DOHH2 (cell line): ENCODE results near the gene SENP6.

Experiments
- H3F3A ChIP-seq: fragments of 200-600 bp; sonication (generic), shearing (Covaris generic); 2 replicates; pipeline ENCODE4 v1.6.0; 2016; ENCODE audit warnings: antibody characterized with exemption, mild to moderate bottlenecking; ENCODE audit not compliant: control insufficient read depth, insufficient read depth
- H3K27ac ChIP-seq: fragments of 200-600 bp; sonication (generic); 2 replicates; pipeline ENCODE4 v1.5.1; 2014; ENCODE audit warnings: low read depth, mild to moderate bottlenecking, low read length, moderate library complexity
- H3K27me3 ChIP-seq: fragments of 200-600 bp; sonication (generic); 2 replicates; pipeline ENCODE4 v1.6.1; 2014; ENCODE audit warnings: mild to moderate bottlenecking, low read length, mixed read lengths; ENCODE audit not compliant: control insufficient read depth
- H3K36me3 ChIP-seq: fragments of 200-600 bp; sonication (generic); 2 replicates; pipeline ENCODE4 v1.6.1; 2014; ENCODE audit warnings: mild to moderate bottlenecking, low read length, moderate library complexity, mixed read lengths; ENCODE audit not compliant: control insufficient read depth
- H3K4me1 ChIP-seq: fragments of 200-600 bp; sonication (generic); 2 replicates; pipeline ENCODE4 v1.6.1; 2014; ENCODE audit warnings: mild to moderate bottlenecking, low read length, mixed read lengths; ENCODE audit not compliant: control insufficient read depth
- H3K4me2 ChIP-seq: fragments of 200-600 bp; sonication (generic); 2 replicates; pipeline ENCODE4 v1.6.0; 2014; ENCODE audit warnings: mild to moderate bottlenecking, low read length, moderate library complexity
- H3K4me3 ChIP-seq: fragments of 200-600 bp; sonication (generic); 2 replicates; pipeline ENCODE4 v1.5.1; 2014; ENCODE audit warnings: mild to moderate bottlenecking, low read length, mixed read lengths
- H3K79me2 ChIP-seq: fragments of 200-600 bp; sonication (generic); 2 replicates; pipeline ENCODE4 v1.6.1; 2014; ENCODE audit warnings: mild to moderate bottlenecking, low read length, mixed read lengths; ENCODE audit not compliant: control insufficient read depth
- H3K9me2 ChIP-seq: fragments of 200-600 bp; sonication (generic); replicated peaks from 2 replicates; pipeline ENCODE4 v1.6.1; 2014; ENCODE audit warnings: mild to moderate bottlenecking, low read length, mixed read lengths; ENCODE audit not compliant: control insufficient read depth
- H3K9me3 ChIP-seq: fragments of 200-600 bp; sonication (generic); 2 replicates; pipeline ENCODE4 v1.6.1; 2014; ENCODE audit warnings: antibody characterized with exemption, low read length, mixed read lengths; ENCODE audit not compliant: control insufficient read depth, insufficient read depth
- H4K20me1 ChIP-seq: fragments of 200-600 bp; sonication (generic); 2 replicates; pipeline ENCODE4 v1.6.0; 2014; ENCODE audit warnings: low read depth, mild to moderate bottlenecking, antibody characterized with exemption, low read length, moderate library complexity; ENCODE audit not compliant: control insufficient read depth, insufficient read depth
- EZH2phosphoT487 ChIP-seq: fragments of 200-600 bp; sonication (generic); IDR thresholded peaks from 2 replicates; pipeline ENCODE4 v1.6.1; 2017; ENCODE audit warnings: borderline replicate concordance, mild to moderate bottlenecking, antibody characterized with exemption, low read length, moderate library complexity, mixed read lengths
- TF ChIP-seq, protein P1 (sequence below): fragments of 200-600 bp; sonication (generic); IDR thresholded peaks from one replicate; pipeline ENCODE4 v1.5.1; 2014; ENCODE audit warnings: antibody characterized with exemption, mild to moderate bottlenecking, low read depth, low read length; ENCODE audit not compliant: poor library complexity, severe bottlenecking

The SENP6 gene

DNA sequence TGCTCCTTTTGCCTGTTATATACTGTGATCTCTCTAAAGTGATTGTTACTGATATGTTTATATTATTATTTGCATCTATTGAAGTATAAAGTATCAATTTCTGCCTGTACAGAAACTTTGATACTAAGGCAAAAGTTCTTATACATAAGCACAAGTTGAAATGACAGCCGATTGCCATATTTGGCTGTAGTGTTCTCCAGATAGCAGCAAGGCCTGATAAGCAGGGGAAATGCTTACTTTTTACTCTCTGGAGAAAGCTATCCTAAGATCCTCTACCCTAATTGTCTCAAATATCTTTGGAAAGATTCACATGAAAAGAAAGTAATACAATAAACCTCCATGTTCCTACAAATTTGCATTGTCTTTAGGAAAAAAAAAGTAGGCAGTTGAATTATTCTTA is 31.4 kb downstream of the SENP6 start:
- Histone ChIP-seq H3K79me2 (peaks cover 12% of the 10 kb centered on the region), H3F3A (0 out of 2 replicates have a peak, but pooled peaks cover 3% of the 10 kb centered on the region), H3K36me3 (peaks cover 72% of the 10 kb centered on the region), H3K4me1 (no peaks in the 10 kb centered on the region), H3K9me3 (no peaks in the 10 kb centered on the region), H3K27me3 (no peaks in the 10 kb centered on the region), H4K20me1 (no peaks in the 10 kb centered on the region), H3K9me2 (no peaks in the 10 kb centered on the region), H3K4me2 (no peak overlapping the region), H3K4me3 (no peak overlapping the region), H3K27ac (no peak overlapping the region)
- no peak for TF ChIP-seq EZH2phosphoT487
- TF ChIP-seq, protein P1, sequence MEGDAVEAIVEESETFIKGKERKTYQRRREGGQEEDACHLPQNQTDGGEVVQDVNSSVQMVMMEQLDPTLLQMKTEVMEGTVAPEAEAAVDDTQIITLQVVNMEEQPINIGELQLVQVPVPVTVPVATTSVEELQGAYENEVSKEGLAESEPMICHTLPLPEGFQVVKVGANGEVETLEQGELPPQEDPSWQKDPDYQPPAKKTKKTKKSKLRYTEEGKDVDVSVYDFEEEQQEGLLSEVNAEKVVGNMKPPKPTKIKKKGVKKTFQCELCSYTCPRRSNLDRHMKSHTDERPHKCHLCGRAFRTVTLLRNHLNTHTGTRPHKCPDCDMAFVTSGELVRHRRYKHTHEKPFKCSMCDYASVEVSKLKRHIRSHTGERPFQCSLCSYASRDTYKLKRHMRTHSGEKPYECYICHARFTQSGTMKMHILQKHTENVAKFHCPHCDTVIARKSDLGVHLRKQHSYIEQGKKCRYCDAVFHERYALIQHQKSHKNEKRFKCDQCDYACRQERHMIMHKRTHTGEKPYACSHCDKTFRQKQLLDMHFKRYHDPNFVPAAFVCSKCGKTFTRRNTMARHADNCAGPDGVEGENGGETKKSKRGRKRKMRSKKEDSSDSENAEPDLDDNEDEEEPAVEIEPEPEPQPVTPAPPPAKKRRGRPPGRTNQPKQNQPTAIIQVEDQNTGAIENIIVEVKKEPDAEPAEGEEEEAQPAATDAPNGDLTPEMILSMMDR, result no peak

DNA sequence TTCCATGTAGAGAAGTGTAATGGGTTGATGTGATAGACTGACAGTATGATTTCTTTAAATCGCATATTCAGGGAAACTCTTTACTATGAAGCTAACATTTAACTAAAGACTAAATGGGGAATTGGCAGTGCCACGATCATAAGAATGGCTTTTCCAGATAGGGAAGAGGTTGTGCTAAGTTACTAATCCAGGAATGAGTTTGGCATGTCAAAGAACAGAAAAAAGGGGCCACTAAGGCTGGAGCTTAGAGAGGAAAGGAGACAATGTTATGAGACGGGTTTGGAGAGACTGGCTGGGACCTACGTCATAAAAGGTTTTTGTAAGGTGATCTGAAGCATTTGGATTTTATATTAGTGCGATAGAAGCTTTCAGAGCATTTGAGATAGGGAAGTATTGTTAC is 40.6 kb downstream of the SENP6 start:
- Histone ChIP-seq H3K79me2 (no peaks in the 10 kb centered on the region), H3K9me2 (no peaks in the 10 kb centered on the region), H3K4me3 (no peak overlapping the region), H3K27ac (no peak overlapping the region), H3F3A (no peaks in the 10 kb centered on the region), H4K20me1 (no peaks in the 10 kb centered on the region), H3K9me3 (no peaks in the 10 kb centered on the region), H3K4me2 (no peak overlapping the region), H3K27me3 (no peaks in the 10 kb centered on the region), H3K4me1 (no peaks in the 10 kb centered on the region), H3K36me3 (peaks cover 38% of the 10 kb centered on the region)
- TF ChIP-seq EZH2phosphoT487, result no peak
- TF ChIP-seq, protein P1, result no peak

DNA sequence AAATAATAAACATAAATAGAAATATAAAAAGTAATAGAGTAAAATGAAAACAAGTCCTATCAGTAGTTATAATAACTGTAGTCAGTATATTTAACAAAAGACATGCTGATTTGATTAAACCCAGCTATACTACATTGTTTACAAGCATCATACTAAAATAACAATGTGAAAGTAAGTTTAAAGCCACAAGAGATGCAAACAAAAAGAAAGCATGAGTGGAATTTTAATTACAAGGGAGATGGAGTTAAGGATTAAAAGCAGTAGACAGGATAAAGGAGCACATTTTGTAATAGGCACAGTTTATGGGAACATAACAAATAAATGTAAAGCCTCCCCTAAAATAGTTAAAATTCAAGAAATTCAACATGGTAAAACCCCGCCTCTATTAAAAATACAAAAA is 41.5 kb downstream of the SENP6 start:
- Histone ChIP-seq H3K36me3 (peaks cover 31% of the 10 kb centered on the region), H3K4me2 (no peak overlapping the region), H3K79me2 (no peaks in the 10 kb centered on the region), H4K20me1 (no peaks in the 10 kb centered on the region), H3K9me2 (no peaks in the 10 kb centered on the region), H3K27ac (no peak overlapping the region), H3K4me1 (no peaks in the 10 kb centered on the region), H3F3A (no peaks in the 10 kb centered on the region), H3K9me3 (no peaks in the 10 kb centered on the region), H3K27me3 (no peaks in the 10 kb centered on the region), H3K4me3 (no peak overlapping the region)
- no peak for TF ChIP-seq EZH2phosphoT487
- TF ChIP-seq, protein P1, result no peak

DNA sequence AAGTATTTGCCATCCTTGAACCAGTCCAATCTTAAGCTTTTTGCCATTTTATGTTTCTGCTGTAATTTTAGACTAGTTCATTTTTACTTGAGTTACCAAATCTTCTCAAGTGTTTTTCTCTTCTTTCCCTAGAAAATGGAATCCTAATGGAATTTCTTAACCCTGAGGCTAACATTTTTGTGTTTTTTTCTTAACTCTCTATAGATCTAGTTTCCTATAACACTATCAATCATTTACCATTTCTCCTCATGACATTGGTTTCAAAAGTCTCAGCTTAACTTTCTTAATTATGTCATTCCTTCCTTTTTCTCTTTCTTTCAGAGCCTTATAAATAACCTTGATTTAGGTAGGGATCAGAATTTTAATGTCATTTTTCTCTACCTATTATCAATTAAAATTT is 54.8 kb downstream of the SENP6 start:
- Histone ChIP-seq H3K9me2 (no peaks in the 10 kb centered on the region), H3K27ac (no peak overlapping the region), H3K36me3 (peaks cover 42% of the 10 kb centered on the region), H3K79me2 (no peaks in the 10 kb centered on the region), H3K4me2 (no peak overlapping the region), H4K20me1 (no peaks in the 10 kb centered on the region), H3K4me1 (no peaks in the 10 kb centered on the region), H3F3A (no peaks in the 10 kb centered on the region), H3K4me3 (no peak overlapping the region), H3K9me3 (no peaks in the 10 kb centered on the region), H3K27me3 (no peaks in the 10 kb centered on the region)
- TF ChIP-seq, protein P1, result no peak
- TF ChIP-seq EZH2phosphoT487, result no peak
